Vagina (tissue), 2 donors: ENCODE data around the gene MRPL37.

Source experiments
- POLR2AphosphoS5 ChIP-seq, 2 donors: sonication (generic); formaldehyde crosslinking; IDR thresholded peaks; one replicate each; pipeline ENCODE4 v1.9.0; 2017; ENCODE audit warnings: antibody characterized with exemption in 2 of 2, mild to moderate bottlenecking in 2 of 2, low read depth in 1 of 2; ENCODE audit not compliant: insufficient read depth in 1 of 2
- TF ChIP-seq, protein P1 (sequence below), 3 experiments: fragments of 450-650 bp in 2 of 3; fragments of 200-600 bp in 1 of 3; sonication (generic) in 1 of 3; IDR thresholded peaks; one replicate each; pipeline ENCODE4 v1.5.1; 2017 to 2019; ENCODE audit warnings: antibody characterized with exemption in 3 of 3, mild to moderate bottlenecking in 2 of 3, moderate library complexity in 2 of 3

DNA sequence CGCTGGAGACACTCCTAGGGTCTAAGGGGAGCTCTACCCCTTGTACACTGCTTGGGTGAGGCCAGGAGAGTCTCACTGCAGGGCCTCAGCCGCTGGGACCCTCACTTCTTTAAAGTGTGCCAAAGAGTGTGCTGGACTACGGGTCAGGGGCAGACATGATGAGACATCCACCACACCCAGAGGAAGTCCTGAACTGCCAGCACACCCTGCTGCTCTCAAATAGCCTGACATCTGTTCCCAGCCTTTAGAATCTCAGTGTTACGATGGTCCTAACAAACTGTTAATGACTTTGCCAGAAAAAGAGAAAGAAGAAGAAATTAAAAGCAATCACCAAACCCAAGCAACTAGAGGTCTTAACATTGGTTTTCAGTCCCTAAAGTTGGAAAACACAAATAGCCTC is 49.0 kb downstream of the MRPL37 start:
- no peak for TF ChIP-seq POLR2AphosphoS5 (IDR thresholded peaks at IDR 0.05; ENCODE audit: insufficient read depth in 1 of 2, low read depth in 1 of 2)
- TF ChIP-seq, protein P1, sequence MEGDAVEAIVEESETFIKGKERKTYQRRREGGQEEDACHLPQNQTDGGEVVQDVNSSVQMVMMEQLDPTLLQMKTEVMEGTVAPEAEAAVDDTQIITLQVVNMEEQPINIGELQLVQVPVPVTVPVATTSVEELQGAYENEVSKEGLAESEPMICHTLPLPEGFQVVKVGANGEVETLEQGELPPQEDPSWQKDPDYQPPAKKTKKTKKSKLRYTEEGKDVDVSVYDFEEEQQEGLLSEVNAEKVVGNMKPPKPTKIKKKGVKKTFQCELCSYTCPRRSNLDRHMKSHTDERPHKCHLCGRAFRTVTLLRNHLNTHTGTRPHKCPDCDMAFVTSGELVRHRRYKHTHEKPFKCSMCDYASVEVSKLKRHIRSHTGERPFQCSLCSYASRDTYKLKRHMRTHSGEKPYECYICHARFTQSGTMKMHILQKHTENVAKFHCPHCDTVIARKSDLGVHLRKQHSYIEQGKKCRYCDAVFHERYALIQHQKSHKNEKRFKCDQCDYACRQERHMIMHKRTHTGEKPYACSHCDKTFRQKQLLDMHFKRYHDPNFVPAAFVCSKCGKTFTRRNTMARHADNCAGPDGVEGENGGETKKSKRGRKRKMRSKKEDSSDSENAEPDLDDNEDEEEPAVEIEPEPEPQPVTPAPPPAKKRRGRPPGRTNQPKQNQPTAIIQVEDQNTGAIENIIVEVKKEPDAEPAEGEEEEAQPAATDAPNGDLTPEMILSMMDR (IDR thresholded peaks at IDR 0.05), result no peak
